Epidermal melanocyte (primary cell): ENCODE results near the gene BTK.

ENCODE experiments used
- DNase-seq: peaks from one replicate; pipeline ENCODE4 v3.0.0; 2011; ENCODE audit warnings: low spot score; ENCODE audit not compliant: insufficient read length

Gene BTK

DNA sequence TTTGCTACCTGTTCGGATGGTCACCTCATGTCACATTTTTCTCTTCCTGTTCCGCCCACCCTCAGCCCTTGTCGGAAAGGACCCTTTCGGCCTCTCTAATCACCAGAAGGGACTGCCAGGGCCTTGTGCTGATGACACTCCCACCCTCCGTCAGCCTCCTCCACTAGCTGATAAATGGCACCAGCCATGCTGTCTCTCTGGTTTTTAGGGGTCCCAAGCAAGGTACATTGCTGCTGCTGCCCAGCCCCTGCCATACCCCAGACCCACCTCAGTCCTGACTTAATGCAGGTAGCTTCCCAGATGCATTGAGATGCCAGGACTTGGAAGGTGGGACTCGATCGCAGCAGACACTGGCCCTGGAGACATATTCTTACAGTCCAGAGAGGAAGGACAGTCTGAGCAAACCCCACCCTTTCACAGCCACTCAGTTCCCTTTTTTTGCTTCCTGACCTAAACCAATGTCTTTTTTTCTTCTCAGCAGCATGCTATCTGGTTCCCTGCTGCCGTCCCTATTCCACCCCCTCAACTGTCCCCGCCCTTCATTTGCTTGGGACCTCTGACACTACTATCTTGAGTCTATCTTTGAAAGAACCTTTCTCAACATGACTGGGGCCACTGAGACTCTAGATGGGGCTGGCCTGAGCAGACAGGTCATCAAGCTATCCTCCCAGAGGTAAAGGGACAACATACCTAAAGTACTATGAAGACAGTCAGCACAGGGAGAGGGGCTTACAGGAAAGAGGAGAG, at the start of gene BTK:
BTK (minus strand) TSS at position 397 of the 747 bp plus-strand sequence. CDS start 10,907 bp downstream, outside the sequence.
- DNase-seq: no peak

DNA sequence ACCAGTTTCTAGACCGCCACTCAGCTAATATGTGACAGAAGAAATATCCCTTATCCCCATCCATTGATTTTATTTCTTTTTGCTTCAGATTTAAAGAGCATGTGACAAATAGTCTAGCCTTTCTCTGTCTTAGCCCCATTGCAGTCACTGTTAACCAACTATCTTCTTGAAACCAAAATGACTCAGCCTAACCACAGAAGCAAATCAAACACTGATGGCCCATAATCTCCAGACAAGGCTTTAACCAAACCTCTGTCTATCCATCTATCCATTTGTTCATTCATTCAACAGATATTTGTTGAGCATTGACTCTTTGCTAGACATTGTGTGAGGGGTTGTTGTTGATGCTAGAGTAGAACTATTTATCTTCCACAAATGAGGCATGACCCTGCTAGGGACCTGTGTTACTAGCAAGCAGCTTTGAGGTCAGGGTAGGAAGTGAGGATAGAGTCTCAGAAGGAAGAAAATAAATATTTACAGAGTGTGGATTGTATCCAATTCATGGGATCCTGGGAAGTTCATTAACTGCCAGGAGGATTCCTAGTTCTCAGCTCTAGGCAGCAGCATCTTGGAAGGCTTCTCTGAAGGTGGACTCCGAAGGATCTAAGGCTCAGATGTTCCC, 44.6 kb upstream of the BTK start:
- DNase-seq: no peak

DNA sequence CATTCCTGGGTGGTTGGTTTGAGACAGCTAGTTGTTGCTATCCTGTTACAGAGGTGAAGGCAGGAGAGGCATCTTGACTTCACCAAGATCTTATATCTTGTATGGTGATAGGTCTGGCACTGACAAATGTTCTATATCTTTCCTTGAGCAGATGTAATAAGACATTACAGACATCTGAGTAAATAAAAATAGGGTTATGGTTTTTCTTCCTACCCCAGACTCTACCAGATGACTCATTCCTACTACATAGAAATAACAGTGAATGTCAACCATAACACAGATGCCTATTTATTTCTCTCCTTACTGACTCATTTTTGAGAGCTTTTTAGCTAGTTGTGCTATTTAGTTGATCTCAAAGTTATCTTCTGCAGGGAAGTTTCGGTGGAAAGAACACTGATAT, 43.9 kb upstream of the BTK start:
- DNase-seq: peak; percentile 17

DNA sequence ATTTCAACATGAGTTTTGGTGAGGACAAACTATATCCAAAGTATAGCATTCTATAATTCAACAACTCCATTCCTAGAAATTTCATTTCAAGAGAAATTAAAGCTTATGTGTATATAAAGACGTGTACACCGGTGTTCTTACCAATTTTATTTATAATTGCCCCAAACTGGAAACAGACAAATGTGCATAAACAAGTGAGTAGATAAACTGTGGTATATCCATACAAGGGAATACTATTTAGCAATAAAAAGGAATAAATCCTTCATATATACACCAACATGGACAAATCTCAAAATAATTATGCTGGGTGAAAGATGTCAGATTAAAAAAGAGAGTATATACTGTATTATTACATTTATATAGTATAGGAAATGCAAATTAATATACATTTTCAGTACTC, 42.0 kb upstream of the BTK start:
- no peak for DNase-seq

DNA sequence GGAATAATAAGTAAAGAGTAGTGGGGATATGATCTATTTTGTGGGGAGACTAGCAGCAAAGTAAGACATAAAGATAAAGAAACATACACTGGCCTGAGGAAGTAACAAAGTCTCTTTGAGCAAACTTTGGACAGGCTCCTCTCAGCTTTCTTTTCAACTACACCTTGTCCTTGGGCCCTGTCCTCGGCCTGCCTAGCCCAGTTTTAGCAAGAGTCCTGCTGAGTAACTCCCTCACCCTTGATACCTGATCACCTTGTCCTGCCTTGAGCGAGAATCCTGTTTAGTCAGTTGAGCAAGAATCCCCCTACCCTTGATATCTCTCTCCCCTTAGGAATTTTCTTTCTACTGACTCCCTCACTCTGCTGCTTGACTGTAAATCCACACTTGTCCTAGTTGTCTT, 33.5 kb upstream of the BTK start:
- DNase-seq: no peak

DNA sequence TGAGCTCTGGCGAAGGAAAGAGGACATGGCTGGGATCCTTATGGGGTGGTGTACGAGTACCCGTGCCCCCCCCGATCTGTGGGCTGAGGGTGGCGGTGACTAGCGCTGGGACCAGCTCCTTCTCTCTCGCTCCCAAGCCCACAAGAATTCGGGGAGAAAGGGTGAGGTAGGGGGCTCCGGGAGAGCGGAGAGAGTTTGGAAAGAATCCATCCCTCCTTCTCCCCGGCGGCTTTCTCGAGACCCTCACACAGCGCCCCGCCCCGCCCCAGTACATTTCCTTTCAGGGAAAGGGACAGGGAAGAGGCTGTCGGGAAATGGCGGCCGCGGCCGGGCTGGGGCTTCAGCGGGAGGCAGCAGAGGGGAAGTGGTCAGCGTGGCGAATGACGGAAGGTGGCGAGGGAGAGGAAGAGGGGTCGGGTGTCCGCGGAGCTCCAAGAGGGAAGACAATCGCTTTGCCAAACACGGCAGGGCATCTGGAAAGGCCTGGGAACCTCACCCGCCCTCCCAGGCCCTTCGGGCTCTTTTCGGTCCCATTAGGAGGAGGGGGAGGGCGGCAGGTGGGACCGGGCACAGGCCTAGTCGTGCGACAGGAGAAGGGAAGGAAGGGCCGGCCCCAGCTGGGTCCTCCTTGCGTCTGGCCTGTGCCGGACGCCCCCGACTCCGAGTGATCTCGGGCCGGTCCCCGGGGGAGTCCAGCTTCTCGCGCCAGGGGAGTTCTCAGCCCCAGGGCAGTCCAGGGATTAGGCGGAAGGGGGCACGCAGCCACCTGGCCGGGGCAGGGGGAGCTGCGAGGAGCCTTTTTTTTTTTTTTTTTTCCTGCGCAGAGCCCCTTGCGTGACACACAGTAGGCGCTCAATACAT, 32.2 kb upstream of the BTK start:
- DNase-seq: no peak

DNA sequence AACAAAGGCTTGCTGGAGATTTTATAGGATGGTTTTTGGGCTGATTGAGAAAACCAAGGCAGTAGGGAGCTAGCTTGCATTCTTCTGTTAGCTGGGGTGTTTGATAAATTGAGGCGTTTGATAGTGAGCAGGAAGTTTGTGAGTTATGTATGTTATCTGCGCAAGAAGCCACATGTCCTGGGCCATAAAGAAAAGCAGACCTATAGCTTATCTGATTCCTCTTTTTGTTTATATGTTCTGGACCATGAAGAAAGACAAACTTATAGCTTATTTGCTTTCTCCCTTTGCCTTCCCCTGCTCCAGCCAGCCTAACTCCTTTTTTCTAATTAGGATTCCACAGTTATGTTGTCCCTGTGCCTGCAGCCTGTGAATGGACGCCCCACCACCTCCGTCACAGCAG, 31.2 kb upstream of the BTK start:
- no peak for DNase-seq

DNA sequence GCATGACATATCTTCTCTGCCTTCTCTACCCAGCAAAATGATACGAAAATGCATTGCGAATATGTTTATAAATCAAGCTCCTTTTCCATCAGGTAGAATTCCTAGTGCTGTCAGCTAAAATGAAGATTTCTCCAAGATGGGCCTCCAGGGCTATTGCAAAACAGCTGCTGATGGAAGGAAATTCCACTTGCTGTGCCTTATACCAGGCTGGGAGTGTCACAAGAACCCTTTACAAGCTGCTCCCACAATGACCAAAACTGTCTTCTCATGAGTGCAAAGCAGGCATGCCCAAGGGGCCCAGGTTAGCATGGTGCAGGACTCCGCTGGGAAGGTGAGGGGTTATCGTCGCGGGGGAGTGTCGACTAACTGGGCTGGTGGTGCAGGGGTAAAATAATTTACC, 30.7 kb upstream of the BTK start:
- no peak for DNase-seq

DNA sequence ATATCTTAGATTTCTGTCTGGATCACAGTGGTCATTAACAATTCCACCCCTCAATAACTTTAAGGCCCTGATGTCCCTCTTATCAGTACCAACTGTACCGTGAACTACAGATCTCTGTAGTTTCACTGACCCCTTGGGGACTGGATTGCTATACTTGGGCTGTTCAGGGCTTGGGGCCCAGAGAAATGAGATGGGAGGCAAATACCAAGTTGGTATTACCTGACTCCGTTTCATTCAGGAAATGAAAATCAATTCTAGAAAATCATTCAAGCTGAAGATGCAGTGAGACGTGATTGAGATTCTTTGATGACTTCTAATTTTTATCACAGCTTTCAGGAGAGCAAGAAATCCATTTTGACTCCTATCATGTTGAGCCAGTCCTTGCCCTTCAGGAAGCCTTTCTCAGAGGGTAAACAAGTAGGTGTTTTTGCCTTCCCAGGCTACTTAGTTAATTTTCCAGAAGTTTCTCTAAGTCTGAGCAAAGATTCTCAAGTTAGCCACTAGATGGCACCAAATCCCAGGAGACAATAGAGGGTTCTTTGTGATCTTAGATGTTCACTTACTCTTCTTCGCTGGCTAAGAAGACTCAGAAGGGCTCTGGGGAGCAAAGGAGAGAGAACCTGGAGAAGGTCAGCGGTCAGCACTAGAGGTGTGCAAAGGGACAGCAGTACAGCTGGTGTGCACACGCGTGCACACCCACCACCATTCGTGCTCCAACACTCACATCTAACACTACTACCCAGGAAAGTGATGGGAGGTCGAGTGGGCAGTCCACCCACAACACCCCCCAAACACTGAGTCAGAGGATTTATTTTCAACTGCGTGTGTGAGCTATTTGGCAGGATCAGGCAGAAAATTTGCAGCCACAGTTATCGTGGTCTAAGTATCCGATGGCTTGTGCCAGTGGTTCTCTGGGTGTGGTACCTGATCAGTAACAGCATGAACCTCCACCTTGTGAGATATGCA, 29.5 kb upstream of the BTK start:
- DNase-seq: peak; percentile 26

DNA sequence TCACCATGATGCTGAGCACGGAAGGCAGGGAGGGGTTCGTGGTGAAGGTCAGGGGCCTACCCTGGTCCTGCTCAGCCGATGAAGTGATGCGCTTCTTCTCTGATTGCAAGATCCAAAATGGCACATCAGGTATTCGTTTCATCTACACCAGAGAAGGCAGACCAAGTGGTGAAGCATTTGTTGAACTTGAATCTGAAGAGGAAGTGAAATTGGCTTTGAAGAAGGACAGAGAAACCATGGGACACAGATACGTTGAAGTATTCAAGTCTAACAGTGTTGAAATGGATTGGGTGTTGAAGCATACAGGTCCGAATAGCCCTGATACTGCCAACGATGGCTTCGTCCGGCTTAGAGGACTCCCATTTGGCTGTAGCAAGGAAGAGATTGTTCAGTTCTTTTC, 26.0 kb upstream of the BTK start:
- DNase-seq: no peak

DNA sequence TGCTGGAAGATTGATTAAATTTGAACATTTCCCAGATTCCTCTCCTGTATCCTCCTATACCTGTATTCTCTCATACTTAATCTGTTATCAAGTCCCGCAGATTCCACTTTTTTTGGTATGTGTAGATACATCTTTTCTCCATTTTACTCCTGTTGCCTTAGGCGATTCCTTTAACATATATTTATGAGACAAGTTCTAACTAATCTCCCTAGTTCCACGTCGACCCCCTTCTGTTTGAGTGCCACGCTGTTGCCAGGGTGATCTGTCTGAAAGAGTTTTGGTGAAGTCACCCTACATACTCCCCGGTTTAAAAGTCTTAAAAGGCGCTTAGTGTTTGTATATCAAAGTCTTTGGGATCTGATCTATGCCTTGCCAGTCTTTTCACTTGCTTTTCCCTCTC, 24.5 kb upstream of the BTK start:
- no peak for DNase-seq

DNA sequence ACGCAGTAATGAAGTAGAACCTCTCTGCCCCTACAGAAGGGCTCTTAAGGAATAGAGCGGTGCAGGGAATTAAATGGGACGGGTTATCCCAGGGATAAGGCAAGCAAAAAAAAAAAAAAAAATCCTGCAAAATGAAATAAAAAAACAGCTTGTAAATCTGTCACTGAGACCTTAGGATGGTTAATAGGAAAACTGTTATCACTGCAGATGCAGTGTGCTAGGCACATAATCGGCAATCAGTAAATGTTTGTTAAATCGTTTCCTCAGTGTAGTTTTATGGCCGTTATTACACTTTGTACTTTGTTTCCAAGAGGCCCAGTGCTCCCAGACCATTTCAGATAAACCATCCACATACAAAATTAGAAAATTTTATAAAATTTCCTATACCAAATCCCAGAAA, 23.1 kb upstream of the BTK start:
- DNase-seq: no peak

DNA sequence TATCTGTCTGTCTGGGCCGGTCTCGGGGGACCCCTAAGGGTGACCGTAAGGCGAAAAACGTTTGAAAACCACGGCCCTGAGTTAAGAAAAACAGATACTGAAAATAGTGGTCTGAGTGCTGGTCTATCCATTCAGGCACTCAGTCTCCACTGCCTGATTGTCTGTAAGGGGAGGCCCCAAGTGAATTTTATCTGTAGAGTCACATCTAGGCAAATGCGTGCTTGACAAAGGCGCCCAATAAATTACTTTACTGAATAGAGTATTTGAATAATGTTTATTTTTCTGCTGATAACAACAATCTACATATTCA, 22.5 kb upstream of the BTK start:
- no peak for DNase-seq

DNA sequence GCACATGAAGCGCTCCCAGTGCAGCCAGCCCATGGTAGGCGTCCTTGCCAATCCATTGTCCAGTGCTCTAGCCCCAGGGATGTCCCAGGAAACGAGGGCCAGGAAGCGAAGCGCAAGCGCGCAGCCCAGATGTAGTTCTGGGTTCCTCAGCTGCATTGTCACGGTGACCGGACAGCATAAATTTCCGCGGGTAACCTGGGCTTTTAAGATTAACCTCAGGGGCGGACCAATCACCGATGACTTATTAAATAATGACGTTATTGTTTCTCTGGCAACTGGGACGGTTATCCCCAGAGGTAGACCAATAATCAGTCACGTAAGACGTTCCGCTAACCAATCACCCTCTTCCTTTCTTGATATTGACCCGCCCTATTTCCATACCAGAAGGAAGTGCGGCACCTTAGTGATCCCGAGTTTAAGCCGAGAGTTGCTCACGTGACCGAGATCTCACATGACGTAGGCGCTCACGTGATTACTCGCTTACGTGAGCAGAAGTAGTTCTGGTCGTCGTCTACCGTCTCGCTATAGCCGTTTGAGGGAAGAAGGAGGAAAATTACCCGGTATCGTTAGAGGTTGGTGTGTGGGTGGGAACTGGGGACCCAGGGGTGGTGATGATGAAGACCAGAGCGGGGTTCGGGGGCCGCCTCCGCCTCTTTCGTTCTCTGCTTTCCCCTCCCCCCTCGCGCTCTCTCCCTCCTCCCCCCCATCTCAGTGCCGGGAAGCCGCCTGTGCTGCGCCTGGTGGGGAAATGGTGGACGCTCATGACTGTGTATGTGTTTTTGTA, 21.9 kb upstream of the BTK start, which contains the start of the genes GLA and HNRNPH2:
GLA (minus strand) TSS at position 178 of the 784 bp plus-strand sequence; CDS start at position 156, 22 bp downstream.
HNRNPH2 (plus strand) TSS at position 475 of the 784 bp plus-strand sequence. CDS start 3,767 bp downstream, outside the sequence.
- DNase-seq: peak; percentile 63

DNA sequence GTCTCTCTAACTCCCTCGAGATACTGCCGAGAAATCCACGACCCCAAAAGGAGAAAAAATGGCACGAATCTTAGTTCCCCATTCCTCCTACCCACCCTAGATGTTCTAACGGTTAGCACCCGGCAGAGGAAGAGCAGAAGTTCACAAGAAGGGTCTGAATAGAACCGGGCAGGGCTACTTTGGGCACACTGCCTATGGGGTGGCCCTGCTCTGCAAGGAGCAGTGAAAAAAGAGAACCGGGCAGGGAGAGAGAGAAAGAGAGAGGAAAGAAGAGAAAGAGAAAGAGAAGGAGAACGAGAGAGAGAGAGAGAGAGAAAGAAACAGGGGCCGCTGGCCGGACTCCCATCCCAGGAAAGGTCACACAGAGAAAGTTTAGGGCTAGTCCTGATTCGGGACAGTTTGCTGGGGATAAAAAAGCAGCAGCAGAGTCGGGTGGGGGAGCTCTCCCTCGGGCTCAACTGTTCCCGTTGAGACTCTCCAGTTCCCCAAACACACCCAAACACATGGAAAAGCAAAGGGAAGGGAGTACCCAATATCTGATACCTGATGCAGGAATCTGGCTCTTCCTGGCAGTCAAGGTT, 21.3 kb upstream of the BTK start:
- DNase-seq: no peak

DNA sequence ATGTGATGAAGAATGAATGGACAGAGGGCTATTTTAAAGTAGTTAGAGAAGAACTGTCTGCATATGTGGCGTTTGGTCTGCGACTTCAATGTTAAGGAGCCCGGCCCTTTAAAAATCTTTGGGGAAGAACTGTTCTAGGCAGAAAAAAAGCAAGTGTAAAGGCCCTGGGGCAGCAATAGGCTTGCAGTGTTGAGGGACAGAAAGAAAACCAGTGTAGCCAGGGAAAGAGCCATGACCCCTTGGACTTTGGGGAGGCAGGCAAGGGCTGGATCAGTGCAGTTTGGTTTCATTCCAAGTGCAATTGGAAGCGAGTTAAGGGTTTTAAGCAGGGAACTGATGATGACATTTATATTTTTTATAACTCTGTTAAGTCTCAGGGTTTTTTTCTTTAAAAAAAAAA, 13.8 kb upstream of the BTK start:
- no peak for DNase-seq

DNA sequence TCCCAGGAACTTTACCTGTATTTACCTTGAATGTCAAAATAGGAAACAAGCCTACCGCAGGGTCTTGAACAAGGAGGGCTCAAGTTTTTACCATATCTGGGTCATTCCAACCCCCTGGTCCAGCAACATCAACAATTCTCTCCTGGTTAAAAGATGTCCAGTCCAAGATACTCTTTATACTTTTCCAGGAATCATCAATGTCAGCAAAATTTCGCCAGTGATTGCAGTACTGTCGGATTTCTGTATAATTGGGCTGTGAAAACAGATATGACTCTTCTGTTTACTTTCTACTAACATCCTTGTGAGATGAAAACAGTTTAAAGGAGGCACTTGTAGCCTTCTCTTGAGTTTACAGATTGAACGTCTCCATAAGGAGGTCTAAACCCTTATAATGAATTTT, 12.7 kb upstream of the BTK start:
- DNase-seq: no peak

DNA sequence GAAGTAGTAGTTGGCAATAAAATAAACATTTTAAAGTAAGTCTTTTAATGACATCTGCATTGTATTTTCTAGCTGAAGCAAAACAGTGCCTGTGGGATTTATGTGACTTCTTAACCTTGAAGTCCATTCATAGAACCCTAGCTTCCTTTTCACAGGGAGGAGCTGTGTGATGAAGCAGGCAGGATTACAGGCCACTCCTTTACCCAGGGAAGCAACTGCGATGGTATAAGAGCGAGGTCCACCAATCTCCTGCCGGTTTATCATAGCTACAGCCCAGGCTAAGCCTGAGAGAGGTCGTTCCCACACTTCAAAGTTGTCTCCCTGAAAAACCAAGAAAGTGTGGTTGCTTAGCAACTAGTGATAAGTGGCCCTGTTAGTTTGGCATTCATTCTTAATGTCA, 11.8 kb upstream of the BTK start:
- no peak for DNase-seq

DNA sequence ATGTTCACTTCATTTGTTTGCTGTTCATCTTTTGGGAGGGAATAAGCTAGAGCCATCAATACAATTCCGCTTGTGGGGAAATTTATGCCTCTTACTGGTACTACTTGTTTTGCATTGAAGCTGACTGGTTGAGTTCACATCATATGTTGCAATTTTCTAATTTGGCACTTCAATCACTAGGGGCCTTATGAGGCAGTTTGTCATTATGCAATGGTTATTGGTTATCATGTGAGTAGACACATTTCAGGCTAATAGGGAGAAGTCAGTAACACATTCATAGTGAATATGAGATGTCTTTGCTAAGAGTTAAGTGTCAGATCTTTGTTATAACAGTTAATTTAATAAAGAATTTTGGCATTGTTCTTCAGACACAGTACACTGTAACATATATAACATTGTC, 9.8 kb upstream of the BTK start:
- no peak for DNase-seq

DNA sequence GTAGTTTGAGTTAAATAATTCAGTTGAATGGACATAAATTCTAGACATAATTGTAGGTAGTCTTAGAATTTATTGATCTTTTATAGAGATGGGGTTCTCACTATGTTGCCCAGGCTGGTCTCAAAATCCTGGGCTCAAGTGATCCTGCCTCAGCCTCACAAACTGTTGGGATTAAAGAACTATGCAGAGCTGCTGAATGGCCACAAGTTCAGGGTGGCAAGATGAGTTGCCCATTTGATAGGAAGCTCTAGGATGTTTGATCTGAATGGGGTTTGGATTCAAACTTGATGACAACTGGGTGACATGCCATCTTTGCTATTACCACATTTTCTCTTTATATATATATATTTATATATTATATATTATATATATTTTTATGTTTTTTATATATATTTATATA, 8.4 kb upstream of the BTK start:
- DNase-seq: no peak
